Activated CD4-positive, alpha-beta T cell treated with anti-CD3 and anti-CD28 coated beads, Interleukin-2, amount 50 U/mL, for 24 hours (primary cell): ENCODE results near the gene NKX2-1.
"Not testable (repeated sequence)": the region's sequence is repeated elsewhere in the genome, so short reads cannot be mapped to it uniquely, and the experiment has no call there.

Experiments
- DNase-seq, 2 donors: peaks; one replicate each; pipeline ENCODE4 v3.0.0-alpha.2; 2020; ENCODE audit warnings: low read depth in 1 of 2, low spot score in 1 of 2

The NKX2-1 gene

DNA sequence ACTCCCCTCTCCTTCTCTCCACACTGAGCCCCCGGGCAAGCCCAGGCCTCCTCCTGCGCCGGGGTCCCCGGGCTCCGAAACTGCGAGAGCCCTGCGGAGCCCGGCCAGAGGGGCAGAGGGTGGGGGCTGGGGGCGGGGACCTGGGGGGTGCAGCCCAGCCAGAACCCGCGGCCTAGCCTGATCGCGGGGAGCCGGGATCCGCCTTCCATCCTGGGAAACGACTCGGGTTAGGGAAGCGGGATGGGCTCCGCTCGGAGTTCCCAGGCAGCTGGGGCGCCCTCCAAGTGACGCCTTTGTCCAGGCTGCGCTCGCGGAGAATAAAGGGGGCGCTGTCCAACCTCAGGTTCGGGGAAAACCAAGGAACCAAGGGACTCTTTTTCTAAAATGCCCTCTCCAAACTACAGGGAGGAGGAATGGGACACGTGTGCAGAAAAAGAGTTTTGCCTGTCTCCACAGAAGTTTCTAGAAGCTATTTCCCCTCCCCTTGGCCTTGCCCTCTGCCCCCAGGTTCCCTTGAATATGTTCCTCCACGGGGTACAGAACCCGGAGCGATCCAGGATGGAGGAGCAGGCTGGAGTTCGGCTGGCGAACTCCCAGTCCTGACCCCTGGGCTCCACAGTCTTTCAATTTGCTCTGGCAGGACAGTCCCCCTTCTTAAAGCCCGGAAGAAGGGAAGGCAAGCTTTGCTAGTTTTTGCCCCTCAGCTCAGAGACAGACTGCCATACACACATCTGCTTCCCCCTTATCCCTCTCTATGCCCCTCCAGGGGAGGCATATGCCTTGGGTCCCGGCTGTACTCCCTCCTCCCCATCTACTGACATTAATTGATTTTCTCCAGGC, 13.9 kb downstream of the NKX2-1 start:
- DNase-seq, result no peak

DNA sequence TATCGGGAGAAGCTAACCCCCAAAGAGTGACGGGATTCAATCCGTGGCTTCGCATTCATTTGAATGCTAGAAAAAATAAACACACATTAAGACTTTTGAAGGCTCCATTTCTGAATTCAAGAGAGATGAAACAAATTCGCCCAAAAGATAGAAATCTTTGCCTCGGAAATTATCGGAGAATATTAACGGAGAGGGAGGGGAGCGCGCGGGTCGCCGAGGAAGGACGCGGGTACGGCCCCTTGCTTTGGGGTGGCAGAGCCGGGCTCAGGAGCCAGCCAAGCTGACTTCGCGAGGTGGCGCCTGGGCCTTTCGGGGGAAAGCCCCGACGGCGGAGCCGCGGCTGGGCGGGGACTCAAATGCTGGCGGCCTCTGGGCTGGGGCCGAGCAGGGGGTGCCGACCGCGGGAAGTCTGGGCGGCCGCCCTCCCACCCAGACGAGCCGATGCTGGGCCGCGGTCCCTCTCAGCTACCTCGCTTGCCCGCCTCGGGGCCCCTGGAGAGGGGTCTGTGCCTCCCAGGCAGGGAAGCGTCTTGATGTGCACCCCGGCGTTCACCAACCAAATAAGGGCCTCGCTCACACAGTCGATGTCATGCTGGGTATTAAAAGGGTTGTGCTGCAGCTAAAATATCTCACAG, 14.7 kb downstream of the NKX2-1 start:
- no peak for DNase-seq

DNA sequence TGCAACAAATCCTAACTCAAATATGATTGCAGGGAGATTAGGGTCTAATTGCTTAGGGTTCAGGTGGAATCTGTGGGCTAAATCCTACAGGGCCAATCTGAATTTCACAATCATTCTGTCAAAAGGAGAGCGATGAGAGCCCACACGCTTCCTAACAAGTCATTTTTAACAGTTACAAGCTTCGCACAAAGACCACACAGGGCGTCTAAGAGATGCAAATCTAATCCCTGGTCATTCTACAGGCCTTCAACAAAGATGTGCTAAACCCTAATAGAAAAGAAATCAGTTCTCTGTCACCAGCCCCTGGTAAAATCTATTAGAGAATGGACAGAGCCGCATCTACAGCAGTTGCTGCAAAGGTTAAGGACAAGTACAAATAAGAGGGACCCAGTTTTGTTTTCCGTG, 15.3 kb downstream of the NKX2-1 start:
- DNase-seq, result no peak

DNA sequence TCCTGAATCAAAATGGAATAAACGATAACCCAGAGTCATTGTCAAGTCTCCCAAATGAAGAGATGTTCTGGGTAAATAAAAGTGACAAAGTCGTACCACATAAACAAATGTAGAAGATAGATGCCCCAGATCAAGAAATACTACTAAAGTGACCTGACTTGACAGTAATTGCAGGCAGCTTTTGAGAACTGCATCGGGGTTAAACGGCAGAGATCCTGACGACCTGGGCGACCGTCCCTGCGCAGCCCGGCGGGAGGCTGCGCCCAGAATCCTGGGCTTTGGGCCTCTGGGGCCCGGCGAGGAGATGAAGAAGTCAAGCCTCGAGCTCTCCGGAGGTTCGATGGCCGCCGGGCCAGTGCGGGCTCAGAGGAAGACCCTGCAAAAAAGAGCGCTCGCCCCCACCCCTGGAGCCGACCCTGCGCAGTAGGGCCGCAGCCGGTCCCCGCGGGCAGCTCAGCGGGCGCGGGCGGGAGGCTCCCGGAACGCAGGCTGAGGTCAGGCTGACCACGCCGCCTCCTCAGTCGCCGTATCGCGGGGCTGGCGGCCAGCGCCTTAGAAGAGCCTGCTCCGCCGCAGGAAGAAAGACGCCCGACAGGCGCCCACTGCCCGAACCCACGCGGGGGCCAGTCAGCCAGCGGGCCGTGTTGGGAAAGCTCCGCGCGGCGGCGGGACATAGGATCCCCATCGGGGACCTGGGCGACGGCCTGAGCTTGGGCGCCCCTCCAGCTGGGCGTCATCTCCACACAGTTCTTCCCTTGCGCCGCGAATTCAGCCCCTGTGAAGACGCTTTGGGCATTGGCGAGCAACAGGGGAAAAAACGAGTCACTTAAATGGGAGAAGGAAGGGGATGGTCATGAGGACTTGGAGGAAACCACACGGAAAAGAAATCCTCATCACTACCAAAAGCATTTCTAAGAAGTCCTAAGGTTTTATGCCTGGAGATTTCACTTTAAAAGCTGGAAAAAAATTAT, 16.0 kb downstream of the NKX2-1 start:
- DNase-seq, result no peak

DNA sequence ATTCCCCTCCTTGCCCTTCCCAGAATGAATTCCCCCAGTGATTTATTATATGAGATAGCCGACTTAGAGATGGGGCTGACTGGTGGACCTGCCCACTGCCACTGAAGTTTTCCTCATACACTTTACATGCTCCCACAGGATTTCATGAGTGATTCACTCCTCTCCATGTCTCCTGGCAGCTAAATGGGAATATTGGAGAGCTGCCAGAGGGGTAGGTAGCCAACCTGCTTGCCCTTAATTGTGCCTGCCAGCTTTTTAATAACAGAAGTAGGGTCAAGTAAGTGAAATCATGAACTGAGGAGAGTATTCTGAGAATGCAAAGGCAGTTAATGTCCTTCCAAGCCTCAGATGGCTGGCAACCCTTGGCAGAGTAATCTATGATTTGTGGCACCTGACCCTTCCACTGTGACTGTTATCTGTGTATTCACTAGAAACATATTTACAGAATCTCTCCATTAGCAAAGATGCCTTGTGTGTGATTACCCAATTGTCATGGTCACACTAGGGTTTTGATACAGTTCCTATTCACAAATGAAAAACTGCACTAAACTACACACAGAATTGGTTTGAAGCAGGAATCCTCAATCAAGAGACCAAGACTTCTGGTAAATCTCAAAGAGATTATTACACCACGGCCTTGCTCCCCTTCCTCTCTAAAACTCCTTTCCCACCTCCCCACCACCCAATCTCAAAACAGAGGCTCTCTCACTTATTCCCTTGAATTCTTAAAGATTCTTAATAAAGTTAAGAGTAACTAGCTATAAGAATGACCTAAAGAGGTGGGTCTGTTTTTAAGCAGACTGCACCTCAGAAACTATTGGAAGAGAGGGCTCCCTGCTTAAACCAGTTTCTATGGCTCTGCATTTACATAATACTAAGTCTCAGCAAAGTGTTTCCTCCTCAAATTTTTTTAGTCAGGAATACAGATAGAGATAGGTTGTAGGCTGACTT, 17.2 kb downstream of the NKX2-1 start:
- no peak for DNase-seq

DNA sequence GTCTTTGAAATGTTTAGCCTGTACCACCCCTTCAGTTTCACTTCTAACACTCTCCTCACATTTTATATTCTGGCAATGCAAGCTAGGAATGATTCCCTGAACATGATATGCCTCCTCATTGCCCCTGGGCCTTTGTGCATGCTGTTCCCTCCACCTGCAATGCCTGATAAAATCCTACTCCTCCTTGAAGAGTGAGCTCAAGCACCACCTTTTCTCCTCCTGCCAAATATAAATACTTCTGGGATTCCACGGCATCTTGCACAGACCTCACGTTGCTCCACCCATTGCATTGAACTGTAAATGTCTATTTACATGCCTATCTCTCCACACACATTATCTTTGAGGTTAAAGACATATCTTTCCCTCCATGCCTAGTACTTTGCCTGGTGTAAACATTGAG, 21.1 kb downstream of the NKX2-1 start:
- no peak for DNase-seq

DNA sequence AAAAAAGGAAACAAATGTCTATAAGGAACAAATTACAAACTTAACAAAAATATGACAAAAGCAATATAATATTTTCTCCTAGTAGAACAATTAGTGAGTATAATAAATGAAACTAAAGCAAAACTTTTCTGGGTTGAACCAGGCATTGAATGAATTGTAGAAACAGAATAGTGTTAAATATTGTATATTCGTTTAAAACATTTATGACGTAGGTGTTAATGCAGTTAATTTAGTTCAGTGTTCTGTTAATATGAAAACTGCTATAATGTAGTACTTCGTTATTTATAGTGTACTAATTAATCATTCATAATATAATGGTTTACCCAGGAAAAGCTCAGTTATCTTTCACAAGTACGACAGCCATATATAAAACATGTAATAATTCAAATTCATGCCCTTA, 23.7 kb downstream of the NKX2-1 start:
- DNase-seq, result no peak

DNA sequence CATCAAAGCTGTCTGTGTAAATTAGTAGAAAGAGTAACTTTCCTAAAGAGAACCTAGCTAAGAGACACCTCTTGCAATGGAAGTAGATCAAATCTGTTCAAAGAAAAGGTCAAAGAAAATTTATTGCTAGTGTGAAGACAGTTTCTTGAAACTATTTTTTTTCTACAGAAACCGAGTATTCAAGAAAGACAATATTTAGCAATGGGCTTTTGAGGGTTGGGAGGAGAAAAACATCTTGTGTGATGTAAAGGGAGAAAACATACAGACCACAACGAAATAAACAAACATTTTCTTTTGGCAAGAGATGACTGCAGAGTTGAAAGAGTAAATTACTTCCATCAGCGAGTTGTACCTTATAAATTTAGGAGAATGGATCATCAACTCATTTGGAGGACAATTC, 24.4 kb downstream of the NKX2-1 start:
- DNase-seq, result no peak

DNA sequence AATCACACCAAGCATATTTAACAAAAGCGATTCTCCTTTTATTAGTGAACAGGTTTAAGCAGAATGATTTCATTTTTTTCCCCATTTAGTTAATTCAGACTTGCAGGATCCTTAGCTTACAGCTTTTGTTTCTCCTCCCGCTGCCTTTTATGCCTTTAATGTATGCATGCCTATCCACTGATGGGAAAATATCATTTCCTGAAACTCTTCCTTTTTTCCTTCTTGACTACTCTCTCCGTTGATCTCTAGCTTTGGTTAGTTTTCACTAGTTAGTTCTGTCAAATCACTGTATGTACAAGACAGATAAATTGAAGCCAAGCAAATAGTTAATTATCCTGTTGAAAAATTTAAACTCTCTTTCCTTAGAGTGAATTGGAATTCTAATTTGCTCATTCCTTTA, 26.3 kb downstream of the NKX2-1 start:
- no peak for DNase-seq

DNA sequence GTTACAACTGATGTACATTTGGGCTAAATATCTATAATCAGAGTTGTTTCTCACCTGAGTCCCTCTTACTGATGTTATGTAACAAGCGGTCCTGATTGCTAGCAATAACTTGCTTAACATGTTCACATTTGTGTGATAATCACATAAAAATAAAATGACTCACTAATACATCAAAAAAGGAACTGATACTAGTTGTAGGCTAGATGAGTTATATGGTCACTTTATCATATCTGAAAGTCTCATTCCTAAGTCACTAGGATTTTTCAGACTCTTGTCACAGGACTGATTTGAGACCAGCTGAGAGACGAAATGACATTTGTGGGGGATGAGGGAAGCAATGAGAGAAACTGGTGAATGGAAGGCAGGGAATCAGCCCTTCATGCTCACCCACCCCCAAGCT, 34.3 kb downstream of the NKX2-1 start:
- no peak for DNase-seq

DNA sequence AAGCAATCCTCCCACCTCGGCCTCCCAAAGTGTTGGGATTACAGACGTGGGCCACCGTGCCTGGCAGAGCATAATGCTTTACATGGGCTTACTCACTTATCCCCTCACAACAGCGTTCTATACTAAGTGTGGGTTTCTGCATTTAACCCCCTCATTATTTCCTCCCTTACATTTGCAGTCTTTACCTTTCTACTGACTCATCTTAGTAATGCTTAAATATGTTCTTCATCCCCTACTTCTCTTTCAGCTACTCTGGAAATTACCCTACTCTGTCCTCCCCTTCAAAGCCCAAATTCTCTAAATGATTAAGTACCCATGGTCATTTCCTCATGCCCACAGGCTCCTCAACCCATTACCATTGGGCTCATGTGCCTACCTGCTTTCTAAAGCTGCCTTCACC, 40.7 kb downstream of the NKX2-1 start:
- no peak for DNase-seq

DNA sequence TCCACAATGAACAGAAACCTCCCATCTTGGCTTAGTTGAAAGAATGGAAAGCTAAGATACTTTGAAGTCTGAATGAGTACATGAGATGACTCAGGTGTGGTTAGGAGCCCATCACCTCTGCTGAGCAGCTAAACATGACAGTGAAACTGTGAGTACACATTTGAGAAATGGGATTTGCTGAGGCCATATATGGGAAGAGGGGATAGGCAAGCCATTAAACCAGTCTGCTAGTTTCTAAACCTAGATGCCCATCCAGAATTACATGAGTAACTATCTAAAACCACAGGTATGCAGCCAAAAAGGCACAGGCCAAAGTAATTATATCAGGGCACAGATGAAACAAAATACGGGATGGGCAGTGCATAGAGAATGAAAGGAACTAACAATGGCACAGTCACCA, 41.2 kb downstream of the NKX2-1 start:
- DNase-seq, result no peak

DNA sequence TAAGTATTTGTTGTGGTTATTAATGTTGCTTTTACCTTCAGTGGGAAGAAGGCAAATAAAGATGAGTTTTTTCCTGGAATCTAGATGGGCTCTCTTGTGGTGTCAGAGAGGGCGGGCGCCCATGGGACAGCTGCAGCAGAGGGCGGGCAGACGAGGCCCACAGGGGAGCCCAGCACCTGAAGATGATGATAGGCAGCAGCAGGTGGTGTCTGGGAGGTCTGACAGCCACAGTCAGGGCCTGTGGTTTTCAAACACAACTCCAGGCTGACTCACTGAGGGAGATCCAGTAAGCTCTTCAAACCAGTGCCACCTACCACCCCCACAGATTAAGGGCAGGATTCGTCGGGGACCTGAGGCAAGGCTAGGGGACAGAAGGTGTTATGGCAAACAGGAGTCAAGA, 42.8 kb downstream of the NKX2-1 start:
- no peak for DNase-seq

DNA sequence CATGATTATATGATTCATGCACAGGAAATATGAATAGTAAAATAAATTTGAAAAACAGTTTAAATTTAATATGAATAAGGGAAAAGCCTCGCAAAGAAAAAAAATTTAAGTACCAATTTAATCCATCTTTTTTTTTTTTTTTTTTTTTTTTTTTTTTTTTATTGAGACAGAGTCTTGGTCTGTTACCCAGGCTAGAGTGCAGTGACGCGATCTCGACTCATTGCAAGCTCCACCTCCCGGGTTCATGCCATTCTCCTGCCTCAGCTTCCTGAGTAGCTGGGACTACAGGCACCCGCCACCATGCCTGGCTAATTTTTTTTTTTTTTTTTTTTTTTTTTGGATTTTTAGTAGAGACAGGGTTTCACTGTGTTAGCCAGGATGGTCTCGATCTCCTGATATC, 44.0 kb downstream of the NKX2-1 start:
- not testable (repeated sequence) for DNase-seq

DNA sequence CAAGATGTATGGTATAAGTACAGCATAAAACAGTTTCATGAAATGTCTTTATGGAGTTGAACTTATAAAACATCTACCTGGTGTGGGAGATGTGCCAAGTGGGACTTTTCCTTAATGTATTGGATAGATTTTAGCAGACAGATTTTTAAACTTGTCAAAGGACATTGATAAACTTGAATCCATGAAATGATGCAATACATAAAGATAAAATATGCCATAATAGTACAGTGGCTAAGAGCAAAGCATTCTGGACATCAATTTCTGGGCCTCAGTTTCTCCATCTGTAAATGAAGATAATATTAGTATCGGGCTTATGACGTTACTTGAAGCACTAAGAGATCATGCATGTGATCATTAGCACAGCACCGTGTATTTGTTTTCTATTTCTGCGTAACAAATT, 45.4 kb downstream of the NKX2-1 start:
- no peak for DNase-seq

DNA sequence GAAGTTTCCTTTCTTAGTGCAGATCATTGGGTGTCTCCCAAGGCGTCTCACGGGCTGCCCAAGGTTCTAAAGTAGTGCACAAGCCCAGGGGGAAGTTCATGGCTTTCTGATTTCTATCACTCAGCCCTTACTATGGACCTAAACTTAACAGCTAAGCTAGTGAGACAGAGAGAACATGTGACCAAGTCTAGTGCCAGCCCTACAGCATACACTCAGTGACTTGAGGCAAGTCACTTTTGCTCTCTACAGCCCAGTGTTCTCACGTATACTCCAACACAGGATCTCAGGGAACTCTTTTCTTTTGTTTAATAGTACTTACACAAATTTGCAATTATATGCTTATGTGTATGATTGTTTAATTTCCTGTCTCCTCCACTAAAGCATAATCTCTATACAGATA, 48.6 kb downstream of the NKX2-1 start:
- no peak for DNase-seq

DNA sequence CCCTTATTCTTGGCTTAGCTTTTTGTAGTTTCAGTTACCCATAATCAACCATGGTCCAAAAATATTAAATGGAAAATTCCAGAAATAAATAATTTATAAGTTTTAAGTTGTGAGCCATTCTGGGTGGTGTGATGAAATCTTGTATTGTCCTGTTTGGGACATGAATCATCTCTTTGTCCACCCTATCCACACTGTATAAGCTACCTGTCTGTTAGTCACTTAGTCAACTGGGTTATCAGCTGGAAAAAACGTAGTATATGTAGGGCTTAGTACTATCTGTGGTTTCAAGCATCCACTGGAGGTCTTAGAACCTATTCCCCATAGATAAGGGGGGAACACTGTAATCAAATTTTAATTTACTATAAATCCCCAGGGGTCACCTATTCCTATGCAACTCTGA, 52.7 kb downstream of the NKX2-1 start:
- DNase-seq, result no peak
